Stimulated activated naive B cell treated with anti-CD40 and anti-IgM and Interleukin-4, amounts not matched to agents 10 μg/mL and 1 μg/mL and 100 μg/mL, for 72 hours (primary cell): Measurements from ENCODE around the gene S100A1.

Source experiments
- ATAC-seq, 2 donors: fragments of 150-1000 bp; cut with Tn5 transposase; replicated peaks; 2 replicates each; pipeline ENCODE4 v1.10.0; 2021; ENCODE audit warnings: moderate library complexity in 1 of 2
- DNase-seq: peaks from one replicate; pipeline ENCODE4 v3.0.0; 2021
- H3K27ac Mint-ChIP-seq: one replicate; pipeline ENCODE4 v1.8.0; 2022; ENCODE audit warnings: mild to moderate bottlenecking, mixed read lengths
- H3K27me3 Mint-ChIP-seq, 2 donors: one replicate each; pipeline ENCODE4 v1.8.0; 2022; ENCODE audit warnings: mixed read lengths in 2 of 2
- H3K36me3 Mint-ChIP-seq, 2 donors: one replicate each; pipeline ENCODE4 v1.8.0; 2022; ENCODE audit warnings: mixed read lengths in 2 of 2, mild to moderate bottlenecking in 1 of 2
- H3K4me1 Mint-ChIP-seq, 2 donors: one replicate each; pipeline ENCODE4 v1.8.0; 2022; ENCODE audit warnings: mixed read lengths in 2 of 2, mild to moderate bottlenecking in 1 of 2
- H3K4me3 Mint-ChIP-seq, 2 donors: one replicate each; pipeline ENCODE4 v1.8.0; 2022; ENCODE audit warnings: mild to moderate bottlenecking in 2 of 2, mixed read lengths in 2 of 2, moderate library complexity in 1 of 2
- H3K9me3 Mint-ChIP-seq, 2 donors: one replicate each; pipeline ENCODE4 v1.8.0; 2022; ENCODE audit warnings: mixed read lengths in 2 of 2, mild to moderate bottlenecking in 1 of 2

Gene S100A1

DNA sequence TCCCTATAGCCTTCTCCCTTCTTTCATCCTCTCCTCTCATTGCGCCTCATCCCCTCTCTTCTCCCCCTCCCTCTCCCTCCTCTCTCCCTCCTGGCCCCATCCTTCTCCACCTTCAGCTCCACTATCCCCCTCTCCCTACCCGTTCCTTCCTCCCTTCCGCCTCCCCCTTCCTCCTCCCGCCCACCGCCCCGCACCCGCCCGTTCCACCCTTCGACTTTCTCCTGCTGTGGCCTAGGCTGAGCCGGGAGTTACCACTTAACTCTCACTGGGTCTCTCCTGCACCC, 51.8 kb downstream of the S100A1 start:
- Mint-ChIP-seq H3K27me3 (peaks cover 44 to 48% of the 10 kb centered on the region in 2 donors), H3K4me1 (peaks cover 21 to 28% of the 10 kb centered on the region in 2 donors), H3K9me3 (no peaks in the 10 kb centered on the region), H3K36me3 (peaks cover 0 to 6% of the 10 kb centered on the region in 2 donors), H3K4me3 (peak overlapping the region; percentile 73 to 85), H3K27ac (no peak overlapping the region)
- ATAC-seq (no peak), DNase-seq (no peak)
